HEK293T (cell line): ENCODE data around the gene UBE2U.
A peak's percentile ranks its signal among the peaks of the same experiment; 100 is the strongest.

Source experiments
- CTCF ChIA-PET: fragments of 350-600 bp; formaldehyde crosslinking; extraction: SDS; loops from one replicate; lab custom pipeline; 2021; ENCODE audit warnings: antibody characterized with exemption, inconsistent platforms; lab: Yijun Ruan, JAX
- POLR2A ChIA-PET: fragments of 350-600 bp; formaldehyde crosslinking; extraction: SDS; loops from one replicate; lab custom pipeline; 2020; ENCODE audit warnings: antibody characterized with exemption, inconsistent platforms; lab: Yijun Ruan, JAX
- DNase-seq: peaks from one replicate; pipeline ENCODE4 v3.0.0; 2012; ENCODE audit warnings: mixed read lengths; ENCODE audit errors: extremely low spot score
- ARNT ChIP-seq: fragments of 450-650 bp; IDR thresholded peaks from 2 replicates; pipeline ENCODE4 v1.6.1; 2017; ENCODE audit warnings: mild to moderate bottlenecking
- BHLHE40 ChIP-seq: fragments of 450-650 bp; IDR thresholded peaks from 2 replicates; pipeline ENCODE4 v1.6.1; 2016; ENCODE audit warnings: mild to moderate bottlenecking, moderate library complexity, borderline replicate concordance
- CTBP1 ChIP-seq: fragments of 450-650 bp; IDR thresholded peaks from 2 replicates; pipeline ENCODE4 v1.6.1; 2016; ENCODE audit warnings: borderline replicate concordance
- ELF4 ChIP-seq: fragments of 450-650 bp; IDR thresholded peaks from 2 replicates; pipeline ENCODE4 v1.6.1; 2017; ENCODE audit warnings: antibody characterized with exemption
- FOXA1 ChIP-seq: fragments of 450-650 bp; IDR thresholded peaks from 2 replicates; pipeline ENCODE4 v1.6.1; 2016; ENCODE audit warnings: mild to moderate bottlenecking
- FOXK2 ChIP-seq: fragments of 450-650 bp; IDR thresholded peaks from 2 replicates; pipeline ENCODE4 v1.6.1; 2016; ENCODE audit warnings: mild to moderate bottlenecking
- FOXM1 ChIP-seq: fragments of 450-650 bp; IDR thresholded peaks from 2 replicates; pipeline ENCODE4 v1.6.1; 2017; ENCODE audit warnings: mild to moderate bottlenecking, borderline replicate concordance
- HDGF ChIP-seq: fragments of 450-650 bp; IDR thresholded peaks from 2 replicates; pipeline ENCODE4 v1.6.1; 2017; ENCODE audit warnings: antibody characterized with exemption, borderline replicate concordance
- L3MBTL2 ChIP-seq: fragments of 450-650 bp; conservative IDR thresholded peaks from 2 replicates; pipeline ENCODE4 v1.6.1; 2016; ENCODE audit warnings: mild to moderate bottlenecking
- LEF1 ChIP-seq: fragments of 450-650 bp; IDR thresholded peaks from 2 replicates; pipeline ENCODE4 v1.6.1; 2017; ENCODE audit warnings: mild to moderate bottlenecking, borderline replicate concordance
- NFRKB ChIP-seq: fragments of 450-650 bp; IDR thresholded peaks from 2 replicates; pipeline ENCODE4 v1.6.1; 2016; ENCODE audit warnings: mild to moderate bottlenecking, moderate library complexity
- PKNOX1 ChIP-seq: fragments of 450-650 bp; IDR thresholded peaks from 2 replicates; pipeline ENCODE4 v1.6.1; 2016
- SP1 ChIP-seq: fragments of 450-650 bp; IDR thresholded peaks from 2 replicates; pipeline ENCODE4 v1.6.1; 2017
- SUZ12 ChIP-seq: fragments of 450-650 bp; IDR thresholded peaks from 2 replicates; pipeline ENCODE4 v1.6.1; 2016; ENCODE audit warnings: mild to moderate bottlenecking
- TARDBP ChIP-seq: fragments of 450-650 bp; IDR thresholded peaks from 2 replicates; pipeline ENCODE4 v1.6.1; 2016
- ZNF384 ChIP-seq: fragments of 450-650 bp; IDR thresholded peaks from 2 replicates; pipeline ENCODE4 v1.6.1; 2016

UBE2U gene

DNA sequence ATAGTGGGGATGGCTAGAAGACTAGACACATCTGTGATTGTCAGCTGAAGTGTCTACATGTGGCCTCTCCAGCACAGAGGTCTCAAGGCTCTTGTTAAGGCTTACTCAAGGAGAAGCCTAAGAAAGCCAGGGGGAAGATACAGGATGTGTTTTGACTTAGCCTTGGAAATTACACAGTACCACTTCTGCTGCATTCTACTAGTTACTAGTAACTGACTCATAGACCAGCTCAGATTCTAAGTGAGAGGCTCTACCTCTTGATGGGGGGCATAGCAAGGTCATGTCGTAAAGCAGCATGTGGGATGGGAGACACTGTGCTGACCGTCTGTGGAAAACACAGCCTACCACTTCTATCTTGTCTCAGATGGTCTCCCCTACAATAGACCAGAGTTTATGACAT is 99.5 kb downstream of the UBE2U start:
- CTCF ChIA-PET = interaction anchor here (1.3 kb wide), 1 partner anchor 16 kb away, joined by 3 read pairs; no protein-coding TSS in a partner anchor
- POLR2A ChIA-PET = no interaction called here
- no peak for DNase-seq
- TF ChIP-seq SP1 (no peak), CTBP1 (0 out of 2 replicates have a peak, but pooled peaks have one; percentile 26)

DNA sequence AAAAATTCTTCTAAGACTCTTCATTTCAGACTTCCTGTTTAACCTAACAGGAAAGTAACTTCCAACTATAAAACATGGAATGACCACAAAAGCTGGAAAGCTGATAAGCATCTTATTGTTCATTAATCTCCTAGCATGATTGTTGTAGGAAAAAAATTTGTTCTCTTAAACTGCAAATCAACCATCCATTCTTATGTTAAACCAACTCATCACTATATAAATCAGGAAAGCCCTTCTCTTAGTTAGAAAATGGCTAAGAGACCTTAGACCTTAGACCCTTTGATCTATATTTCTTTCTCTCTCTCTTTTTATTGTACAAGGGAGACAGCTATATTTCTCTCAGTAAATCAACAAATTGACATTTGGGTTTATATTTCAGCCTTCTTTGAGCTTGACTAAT is 101.4 kb downstream of the UBE2U start:
- no peak for DNase-seq
- ChIA-PET POLR2A (no interaction called here), CTCF (no interaction called here)
- TF ChIP-seq PKNOX1 = peak; percentile 68
- TF ChIP-seq BHLHE40 = no peak
- no peak for TF ChIP-seq TARDBP
- TF ChIP-seq NFRKB = no peak
- no peak for TF ChIP-seq LEF1
- no peak for TF ChIP-seq SP1
- TF ChIP-seq FOXA1 = no peak
- TF ChIP-seq FOXM1 = no peak
- no peak for TF ChIP-seq ELF4
- TF ChIP-seq ZNF384 = peak; percentile 36; the same call in 1 of the 2 replicates
- TF ChIP-seq SUZ12 = no peak

DNA sequence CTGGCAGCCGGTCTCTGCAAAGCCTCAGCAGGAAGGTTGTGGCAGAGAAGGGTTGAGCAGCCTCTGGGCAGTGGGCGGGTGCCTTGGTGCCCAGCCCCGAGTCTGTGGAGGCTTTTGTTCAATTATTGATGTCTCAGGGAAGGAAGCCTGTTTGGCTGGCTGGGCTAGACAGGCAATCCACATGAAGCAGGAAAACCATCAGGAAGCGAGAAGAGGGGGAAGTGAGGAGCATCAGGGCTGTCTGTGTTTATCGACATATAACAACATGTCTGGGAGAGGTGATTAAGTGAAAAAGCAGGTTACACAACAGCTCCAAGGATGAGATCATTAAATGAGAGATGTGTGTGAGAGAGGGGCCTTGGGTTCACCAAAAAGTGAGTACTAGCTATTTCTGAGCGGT is 105.4 kb downstream of the UBE2U start:
- CTCF ChIA-PET = no interaction called here

GRCh38 chr1:64309431-64309831 is 106.0 kb downstream of the UBE2U start:
- TF ChIP-seq ARNT = no peak
- no peak for TF ChIP-seq ELF4
- no peak for TF ChIP-seq SUZ12
- no peak for TF ChIP-seq FOXA1
- no peak for TF ChIP-seq ZNF384
- TF ChIP-seq NFRKB = no peak
- no peak for TF ChIP-seq BHLHE40
- TF ChIP-seq FOXM1 = no peak
- no peak for TF ChIP-seq SP1
- no peak for TF ChIP-seq TARDBP
- TF ChIP-seq FOXK2 = no peak
- no peak for TF ChIP-seq L3MBTL2
- no peak for TF ChIP-seq CTBP1
- no peak for TF ChIP-seq LEF1
- POLR2A ChIA-PET = no interaction called here
- DNase-seq = no peak
- CTCF ChIA-PET = no interaction called here

More for the DNA sequence above, 105.4 kb downstream of the UBE2U start:
- DNase-seq = no peak
- POLR2A ChIA-PET = no interaction called here
- TF ChIP-seq ZNF384 (no peak), PKNOX1 (no peak), ELF4 (no peak), BHLHE40 (no peak), SUZ12 (no peak), FOXM1 (no peak), NFRKB (no peak), FOXA1 (no peak), L3MBTL2 (no peak), FOXK2 (no peak), SP1 (no peak), LEF1 (no peak), CTBP1 (no peak), HDGF (no peak), TARDBP (no peak), ARNT (no peak)

GRCh38 chr1:64310760-64311159 is 107.3 kb downstream of the UBE2U start:
- ChIA-PET POLR2A (no interaction called here), CTCF (no interaction called here)
- TF ChIP-seq SUZ12 = no peak
- TF ChIP-seq CTBP1 = no peak
- no peak for TF ChIP-seq ELF4
- TF ChIP-seq BHLHE40 = no peak
- TF ChIP-seq SP1 = no peak
- no peak for TF ChIP-seq L3MBTL2
- TF ChIP-seq FOXK2 = no peak
- TF ChIP-seq NFRKB = no peak
- DNase-seq = no peak

GRCh38 chr1:64312431-64312830 is 109.0 kb downstream of the UBE2U start:
- TF ChIP-seq HDGF (no peak), BHLHE40 (no peak), SUZ12 (no peak), FOXK2 (no peak)
- POLR2A ChIA-PET = no interaction called here
- CTCF ChIA-PET = interaction anchor here (0.6 kb wide), 1 partner anchor 498 kb away, joined by 4 read pairs; no protein-coding TSS in a partner anchor
- DNase-seq = no peak

DNA sequence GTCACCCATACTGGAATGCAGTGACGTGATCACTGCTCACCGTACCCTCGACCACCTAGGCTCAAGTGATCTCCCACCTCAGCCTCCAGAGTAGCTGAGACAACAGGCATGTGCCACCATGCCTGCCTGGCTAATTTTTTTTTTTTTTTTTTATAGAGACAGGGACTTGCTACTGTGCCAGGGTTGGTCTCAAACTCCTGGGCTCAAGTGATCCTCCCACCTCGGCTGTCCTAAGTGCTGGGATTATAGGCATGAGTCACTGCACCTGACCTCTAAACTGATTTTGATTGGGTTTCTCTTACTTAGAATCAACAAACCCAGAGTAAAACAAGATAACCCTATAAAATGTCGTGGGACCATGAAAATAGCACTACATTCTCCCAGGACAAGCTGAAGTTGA is 112.0 kb downstream of the UBE2U start:
- CTCF ChIA-PET = no interaction called here
- TF ChIP-seq ZNF384 = peak; percentile 22; the same call in 1 of the 2 replicates
- no peak for TF ChIP-seq HDGF
- POLR2A ChIA-PET = interaction anchor here (1.2 kb wide), 1 partner anchor 9 kb away, joined by 3 read pairs; no protein-coding TSS in a partner anchor
- no peak for DNase-seq
